Measurements from ENCODE around the gene ELP1.

The ELP1 gene

DNA sequence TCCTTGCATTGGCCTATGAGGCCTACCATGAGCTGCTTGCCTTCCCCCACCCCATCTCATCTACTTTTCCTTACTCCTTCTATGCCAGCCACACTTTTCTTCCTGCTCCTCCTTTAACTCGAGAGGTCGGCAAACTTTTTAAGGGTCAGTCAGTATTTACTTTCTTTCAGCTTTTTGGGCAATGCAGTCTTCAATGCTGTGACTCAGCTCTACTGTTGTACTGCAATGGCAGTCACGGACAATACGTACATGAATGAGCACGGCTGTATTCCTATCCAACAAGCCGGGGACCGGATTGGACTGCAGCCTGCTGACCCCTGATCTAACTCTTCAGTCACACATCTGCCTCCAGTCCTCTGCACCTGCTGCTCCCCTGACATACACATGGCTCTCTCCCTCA, 72.5 kb downstream of the ELP1 start:
- DNase-seq (ENCODE audit: low read depth), result no peak
- TF ChIP-seq, protein P1, sequence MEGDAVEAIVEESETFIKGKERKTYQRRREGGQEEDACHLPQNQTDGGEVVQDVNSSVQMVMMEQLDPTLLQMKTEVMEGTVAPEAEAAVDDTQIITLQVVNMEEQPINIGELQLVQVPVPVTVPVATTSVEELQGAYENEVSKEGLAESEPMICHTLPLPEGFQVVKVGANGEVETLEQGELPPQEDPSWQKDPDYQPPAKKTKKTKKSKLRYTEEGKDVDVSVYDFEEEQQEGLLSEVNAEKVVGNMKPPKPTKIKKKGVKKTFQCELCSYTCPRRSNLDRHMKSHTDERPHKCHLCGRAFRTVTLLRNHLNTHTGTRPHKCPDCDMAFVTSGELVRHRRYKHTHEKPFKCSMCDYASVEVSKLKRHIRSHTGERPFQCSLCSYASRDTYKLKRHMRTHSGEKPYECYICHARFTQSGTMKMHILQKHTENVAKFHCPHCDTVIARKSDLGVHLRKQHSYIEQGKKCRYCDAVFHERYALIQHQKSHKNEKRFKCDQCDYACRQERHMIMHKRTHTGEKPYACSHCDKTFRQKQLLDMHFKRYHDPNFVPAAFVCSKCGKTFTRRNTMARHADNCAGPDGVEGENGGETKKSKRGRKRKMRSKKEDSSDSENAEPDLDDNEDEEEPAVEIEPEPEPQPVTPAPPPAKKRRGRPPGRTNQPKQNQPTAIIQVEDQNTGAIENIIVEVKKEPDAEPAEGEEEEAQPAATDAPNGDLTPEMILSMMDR (IDR thresholded peaks at IDR 0.05; ENCODE audit: insufficient read depth, low read depth, low read length, missing control alignments), result no peak
- H3K4me3 ChIP-seq (ENCODE audit: low read length), result no peak overlapping the region

DNA sequence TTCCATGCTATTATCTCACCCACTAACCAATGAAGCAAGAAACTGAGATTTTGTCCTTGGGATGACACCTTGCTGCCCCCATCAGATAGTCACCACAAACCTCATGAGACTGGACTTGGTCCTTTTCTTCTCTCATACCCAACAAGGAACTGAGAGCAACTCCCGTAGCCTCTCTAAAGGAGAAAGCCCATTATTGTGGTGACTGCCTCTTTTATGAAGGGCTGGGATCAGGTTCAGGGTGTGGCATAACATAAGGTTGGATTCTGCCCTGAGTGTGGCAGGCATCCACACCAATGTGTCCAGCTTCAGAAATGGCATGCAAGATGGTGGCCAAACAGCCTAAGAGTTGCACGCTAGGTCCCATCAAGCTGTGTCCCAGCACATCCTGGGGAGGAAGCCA, 73.2 kb downstream of the ELP1 start:
- TF ChIP-seq, protein P1 (IDR thresholded peaks at IDR 0.05; ENCODE audit: insufficient read depth, low read depth, low read length, missing control alignments), result no peak
- no peak overlapping the region for H3K4me3 ChIP-seq (ENCODE audit: low read length)
- no peak for DNase-seq (ENCODE audit: low read depth)

DNA sequence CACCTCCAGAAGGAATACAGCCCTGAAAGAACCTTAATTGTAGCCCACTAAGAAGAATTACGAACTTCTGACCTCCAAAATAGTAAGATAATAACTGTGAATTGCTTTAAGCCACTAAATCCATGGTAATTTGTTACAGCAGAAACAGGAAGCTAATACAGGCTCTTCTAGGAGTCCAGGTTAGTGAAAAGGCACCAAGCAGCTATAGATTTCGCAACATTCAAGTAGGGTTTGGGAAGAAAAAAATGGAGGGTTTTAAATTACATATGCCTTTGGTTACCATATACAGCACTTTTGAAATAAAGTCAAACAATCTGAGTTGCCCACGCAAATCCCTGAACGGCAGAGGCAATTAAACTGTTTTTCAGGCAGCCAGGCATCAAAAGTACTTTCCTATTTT, 73.6 kb downstream of the ELP1 start:
- H3K4me3 ChIP-seq (ENCODE audit: low read length), result no peak overlapping the region
- peak; percentile 60 for DNase-seq (ENCODE audit: low read depth)
- TF ChIP-seq, protein P1 (IDR thresholded peaks at IDR 0.05; ENCODE audit: insufficient read depth, low read depth, low read length, missing control alignments), result no peak

DNA sequence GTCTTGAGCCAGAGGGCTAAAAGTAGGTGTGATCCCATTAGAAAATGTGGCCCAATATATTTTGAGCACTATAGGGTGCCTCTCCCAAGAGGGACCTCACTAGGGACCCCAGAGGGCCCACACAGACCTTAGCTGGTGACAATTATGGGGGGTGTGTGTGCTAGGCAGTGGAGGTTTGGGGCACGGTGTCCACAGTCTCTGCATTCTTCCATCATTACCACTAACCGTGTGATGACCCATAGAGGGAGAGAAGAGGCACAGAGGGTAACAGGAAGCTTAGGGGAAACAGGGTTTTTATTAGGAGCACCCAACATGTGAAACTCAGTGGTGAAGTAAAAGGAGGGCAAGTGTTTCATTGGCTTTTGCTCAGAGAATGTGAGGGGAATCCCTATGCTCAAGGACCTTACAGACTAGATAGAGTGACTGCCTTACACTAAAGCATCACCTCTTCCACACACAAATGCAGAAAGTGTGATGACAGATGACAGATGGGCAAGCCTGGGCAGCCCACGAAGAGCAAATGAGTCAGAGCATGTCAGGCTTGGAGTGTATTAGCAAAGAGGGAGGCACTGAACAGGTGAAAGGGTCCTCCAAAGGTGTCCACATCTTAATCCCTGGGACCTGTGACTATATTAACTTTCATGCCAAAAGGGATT, 74.3 kb downstream of the ELP1 start:
- TF ChIP-seq, protein P1 (IDR thresholded peaks at IDR 0.05; ENCODE audit: insufficient read depth, low read depth, low read length, missing control alignments), result no peak
- DNase-seq (ENCODE audit: low read depth), result peak; percentile 94
- no peak overlapping the region for H3K4me3 ChIP-seq (ENCODE audit: low read length)

DNA sequence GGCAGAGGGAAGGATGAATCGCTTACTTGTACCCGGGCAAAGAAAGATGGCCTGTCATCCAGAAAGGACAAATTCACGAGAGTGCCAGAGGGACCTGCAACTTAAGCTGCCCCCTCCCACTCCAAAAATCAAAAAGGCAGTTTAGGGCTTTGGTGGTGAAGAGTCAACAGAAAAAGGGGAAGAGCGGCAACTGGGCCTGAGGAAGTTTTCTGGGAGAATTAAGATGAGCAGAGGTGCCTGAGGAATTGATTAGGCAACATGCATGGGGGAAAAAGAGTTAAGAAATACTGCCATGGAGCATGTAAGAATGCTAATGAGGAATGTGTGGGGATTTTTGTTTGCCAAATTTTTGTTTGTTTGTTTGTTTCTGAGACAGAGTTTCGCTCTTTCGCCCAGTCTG, 76.4 kb downstream of the ELP1 start:
- H3K4me3 ChIP-seq (ENCODE audit: low read length), result no peak overlapping the region
- no peak for DNase-seq (ENCODE audit: low read depth)
- TF ChIP-seq, protein P1 (IDR thresholded peaks at IDR 0.05; ENCODE audit: insufficient read depth, low read depth, low read length, missing control alignments), result no peak

DNA sequence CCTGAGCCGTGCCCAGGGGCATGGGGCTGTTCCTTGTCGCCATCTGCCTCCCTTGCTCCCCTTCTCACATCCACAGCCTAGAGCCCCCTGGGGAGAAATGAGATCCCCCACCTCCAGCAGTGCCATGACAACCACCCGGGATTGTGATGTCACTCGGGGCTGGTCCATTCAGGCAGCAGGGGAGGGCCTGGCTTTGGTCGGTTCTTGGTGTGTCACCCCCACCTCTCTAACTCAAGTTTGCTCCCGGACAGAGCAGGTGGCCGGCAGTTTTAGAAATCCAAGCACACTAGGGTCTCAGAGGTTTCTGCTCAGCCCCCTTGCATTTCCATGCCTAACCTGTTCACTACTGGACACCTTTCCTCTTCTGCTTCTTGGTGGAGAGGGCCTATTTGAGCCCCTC, 78.0 kb downstream of the ELP1 start, which contains the start of gene ACTL7B:
ACTL7B (minus strand) TSS at position 99 of the 400 bp plus-strand sequence; CDS start at position 43, 56 bp downstream.
- no peak within 1 kb of the TSS for H3K4me3 ChIP-seq (ENCODE audit: low read length)
- no peak for DNase-seq (ENCODE audit: low read depth)
- TF ChIP-seq, protein P1 (IDR thresholded peaks at IDR 0.05; ENCODE audit: insufficient read depth, low read depth, low read length, missing control alignments), result no peak

DNA sequence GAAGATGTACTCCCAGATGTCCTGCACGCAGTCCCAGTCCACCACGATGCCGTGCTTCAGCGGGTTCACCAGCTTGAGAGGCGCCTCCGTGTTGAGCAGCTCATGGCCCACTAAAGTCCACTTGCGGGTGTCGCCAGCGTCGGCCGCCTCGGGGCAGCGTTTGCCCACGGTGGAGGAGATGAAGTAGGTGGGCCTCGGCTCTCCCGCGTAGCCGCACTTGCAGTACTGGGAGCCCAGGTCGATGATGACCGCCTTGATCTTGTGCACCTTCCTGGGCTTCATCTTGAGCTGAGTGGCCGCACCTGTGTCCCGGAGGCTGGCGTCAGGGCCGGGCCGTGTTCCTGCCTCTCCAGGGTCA, 78.4 kb downstream of the ELP1 start:
- DNase-seq (ENCODE audit: low read depth), result no peak
- no peak overlapping the region for H3K4me3 ChIP-seq (ENCODE audit: low read length)
- TF ChIP-seq, protein P1 (IDR thresholded peaks at IDR 0.05; ENCODE audit: insufficient read depth, low read depth, low read length, missing control alignments), result no peak

All from epithelial cell of esophagus (primary cell).